ENCODE measurements around the gene RSPH1. TPM values are rescaled to one million over a fixed set of nuclear protein-coding genes. Genes with fewer than 3 reads are reported as not detected.

RSPH1 gene
- total and polyA plus RNA-seq, 2 of the 4 experiments (the other 2 are of a cell fraction): not detected

GRCh38 chr21:42476388-42477331 lies 19.4 kb downstream of the RSPH1 start (continued):
- no peak for TF ChIP-seq MAZ (IDR thresholded peaks at IDR 0.05; ENCODE audit: borderline replicate concordance, low read depth, low read length)

- no peaks in the 10 kb centered on the region for H3K9me1 ChIP-seq (ENCODE audit: insufficient read depth, low read length)
- no peak for DNase-seq
- H3K4me1 ChIP-seq (ENCODE audit: control insufficient read depth, insufficient read depth, low read length): no peaks in the 10 kb centered on the region
- H2AFZ ChIP-seq (replicated peaks; ENCODE audit: low read length, poor library complexity): no peak overlapping the region
- H3K36me3 ChIP-seq (ENCODE audit: control insufficient read depth, insufficient read depth, low read length): no peaks in the 10 kb centered on the region
- H3K4me3 ChIP-seq (ENCODE audit: insufficient read depth, low read depth, low read length): no peak overlapping the region
- H2AK9ac ChIP-seq (replicated peaks; ENCODE audit: low read depth, low read length, poor library complexity): no peak overlapping the region
- no peak overlapping the region for H3K14ac ChIP-seq (replicated peaks; ENCODE audit: low read depth, low read length)
- no peak overlapping the region for H2BK15ac ChIP-seq (ENCODE audit: low read depth, low read length)
- H4K20me1 ChIP-seq (ENCODE audit: insufficient read depth, low read length): no peaks in the 10 kb centered on the region
- no peak overlapping the region for H4K91ac ChIP-seq (ENCODE audit: insufficient read depth, low read depth, low read length)
- H3K79me1 ChIP-seq (ENCODE audit: low read depth in 1 of 2, low read length in 2 of 2): no peaks in the 10 kb centered on the region
- ChIA-PET POLR2A (ENCODE audit: unreplicated experiment) (no interaction called here), CTCF (no interaction called here)
- intact Hi-C loops (cut with micrococcal nuclease) (no loop called here), in situ Hi-C loops (cut with MboI; ENCODE audit: low sequenced_read_pairs) (no loop called here), dilution Hi-C loops (cut with HindIII; ENCODE audit: low sequenced_read_pairs, unreplicated experiment) (no loop called here)
- no peak overlapping the region for H4K8ac ChIP-seq (ENCODE audit: low read depth in 2 of 2, low read length in 2 of 2)
- H3K27me3 ChIP-seq (ENCODE audit: control insufficient read depth, insufficient read depth, low read length): peaks cover 12% of the 10 kb centered on the region; the same call in 1 of the 2 replicates
- no peak overlapping the region for H3K4ac ChIP-seq (ENCODE audit: low read depth, low read length)
- no peak overlapping the region for H2BK120ac ChIP-seq (ENCODE audit: low read depth, low read length)
- H3K27ac ChIP-seq (ENCODE audit: insufficient read depth, low read length): no peak overlapping the region
- ATAC-seq (ENCODE audit: low read depth): no peak
- 81% methylated on average over 7 of the region's 18 CpGs; no CpG with 5 or more reads in 1 of the 2 experiments for WGBS, 2 experiments (ENCODE audit: extremely low coverage in 2 of 2, insufficient read length in 1 of 2)
- no peak overlapping the region for H3K18ac ChIP-seq (ENCODE audit: low read depth, low read length)
- H3K9ac ChIP-seq (ENCODE audit: low read depth, low read length): no peak overlapping the region
- no peak overlapping the region for H2AK5ac ChIP-seq (ENCODE audit: low read depth, low read length)
- no peak overlapping the region for H2BK20ac ChIP-seq (ENCODE audit: low read depth, low read length)
- H3K23ac ChIP-seq (ENCODE audit: low read depth, low read length): no peak overlapping the region
- H3K4me2 ChIP-seq (ENCODE audit: low read depth, low read length): no peak overlapping the region
- no TSS peak for BruUV-seq (replicated peaks)
- no peaks in the 10 kb centered on the region for H3K9me3 ChIP-seq (ENCODE audit: control insufficient read depth, insufficient read depth, low read length)
- H4K5ac ChIP-seq (ENCODE audit: low read depth, low read length): no peak overlapping the region
- no peak overlapping the region for H3K56ac ChIP-seq (ENCODE audit: extremely low read depth, insufficient read depth, low read length)
- no peak overlapping the region for H2BK5ac ChIP-seq (ENCODE audit: low read depth, low read length, poor library complexity, severe bottlenecking)
- no peak for TF ChIP-seq RAD21 (IDR thresholded peaks at IDR 0.05; ENCODE audit: low read length)
- TF ChIP-seq CTCF (conservative IDR thresholded peaks at IDR 0.05; ENCODE audit: low read depth, low read length): no peak
- TF ChIP-seq ELK1 (IDR thresholded peaks at IDR 0.05; ENCODE audit: borderline replicate concordance, low read depth, low read length): no peak
- no peak for TF ChIP-seq SMC3 (IDR thresholded peaks at IDR 0.05; ENCODE audit: low read depth, low read length)
- TF ChIP-seq USF2 (IDR thresholded peaks at IDR 0.05; ENCODE audit: low read depth, low read length): no peak
- no peak for TF ChIP-seq POLR2A (IDR thresholded peaks at IDR 0.05; ENCODE audit: low read depth, low read length)
- TF ChIP-seq RFX5 (IDR thresholded peaks at IDR 0.05; ENCODE audit: low read depth, low read length): no peak
- no peak for TF ChIP-seq FOS (IDR thresholded peaks at IDR 0.05; ENCODE audit: low read depth, low read length)
- TF ChIP-seq MXI1 (IDR thresholded peaks at IDR 0.05; ENCODE audit: borderline replicate concordance, low read depth, low read length): no peak
Observed at GRCh38 chr21:42475526-42476387, 20.3 kb downstream of the RSPH1 start.

Data from IMR-90 (cell line).